Fibroblast of lung (primary cell): ENCODE results near the gene KCNIP1.

Experiments
- EZH2 ChIP-seq: IDR thresholded peaks from 2 replicates; pipeline ENCODE4 v1.5.1; 2012; ENCODE audit warnings: low read length, control low read depth, mild to moderate bottlenecking; ENCODE audit errors: missing control alignments
- TF ChIP-seq, protein P1 (sequence below), 2 donors: IDR thresholded peaks in 1 of 2; conservative IDR thresholded peaks in 1 of 2; 1 replicate in 1 of 2; 2 replicates in 1 of 2; pipeline ENCODE4 v1.5.1; 2011 to 2012; ENCODE audit warnings: low read length in 2 of 2, control low read depth in 1 of 2, inconsistent platforms in 1 of 2, low read depth in 1 of 2, mild to moderate bottlenecking in 1 of 2

DNA sequence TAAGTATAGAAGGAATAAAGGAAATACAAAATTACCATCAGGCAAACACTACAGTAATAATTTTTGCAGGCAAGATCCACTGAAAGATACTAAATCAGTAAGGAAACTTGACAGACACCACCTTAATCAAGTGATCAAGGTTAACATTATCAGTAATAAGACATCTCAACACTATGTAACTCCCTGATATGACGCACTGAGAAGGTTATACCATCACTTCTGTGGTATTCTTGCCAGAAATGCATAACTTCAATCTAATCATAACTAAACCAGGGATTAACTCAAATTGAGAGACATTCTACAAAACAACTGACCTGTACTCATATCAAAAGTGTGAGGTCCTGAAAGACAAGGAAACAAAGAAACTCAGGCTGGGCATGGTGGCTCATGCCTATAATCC is 227.2 kb downstream of the KCNIP1 start:
- TF ChIP-seq, protein P1, sequence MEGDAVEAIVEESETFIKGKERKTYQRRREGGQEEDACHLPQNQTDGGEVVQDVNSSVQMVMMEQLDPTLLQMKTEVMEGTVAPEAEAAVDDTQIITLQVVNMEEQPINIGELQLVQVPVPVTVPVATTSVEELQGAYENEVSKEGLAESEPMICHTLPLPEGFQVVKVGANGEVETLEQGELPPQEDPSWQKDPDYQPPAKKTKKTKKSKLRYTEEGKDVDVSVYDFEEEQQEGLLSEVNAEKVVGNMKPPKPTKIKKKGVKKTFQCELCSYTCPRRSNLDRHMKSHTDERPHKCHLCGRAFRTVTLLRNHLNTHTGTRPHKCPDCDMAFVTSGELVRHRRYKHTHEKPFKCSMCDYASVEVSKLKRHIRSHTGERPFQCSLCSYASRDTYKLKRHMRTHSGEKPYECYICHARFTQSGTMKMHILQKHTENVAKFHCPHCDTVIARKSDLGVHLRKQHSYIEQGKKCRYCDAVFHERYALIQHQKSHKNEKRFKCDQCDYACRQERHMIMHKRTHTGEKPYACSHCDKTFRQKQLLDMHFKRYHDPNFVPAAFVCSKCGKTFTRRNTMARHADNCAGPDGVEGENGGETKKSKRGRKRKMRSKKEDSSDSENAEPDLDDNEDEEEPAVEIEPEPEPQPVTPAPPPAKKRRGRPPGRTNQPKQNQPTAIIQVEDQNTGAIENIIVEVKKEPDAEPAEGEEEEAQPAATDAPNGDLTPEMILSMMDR (conservative IDR thresholded peaks at IDR 0.05 in 1 of 2, IDR thresholded peaks at IDR 0.05 in 1 of 2; ENCODE audit: low read depth in 1 of 2, low read length in 2 of 2), result no peak
- no peak for TF ChIP-seq EZH2
